Chondrocyte (in vitro differentiated cells): ENCODE measurements around the gene USH1G. TPM values are rescaled to one million over a fixed set of nuclear protein-coding genes. Genes with fewer than 3 reads are reported as not detected.

ENCODE experiments used
- DNase-seq: peaks from one replicate; pipeline ENCODE4 v3.0.0; 2021; ENCODE audit warnings: mixed read lengths, low spot score
- H3K27ac Mint-ChIP-seq: one replicate; pipeline ENCODE4 v1.8.0; 2021; ENCODE audit warnings: mild to moderate bottlenecking, moderate library complexity, mixed read lengths; ENCODE audit not compliant: unreplicated experiment
- H3K27me3 Mint-ChIP-seq: 2 replicates; pipeline ENCODE4 v1.8.0; 2021; ENCODE audit warnings: low read depth, mixed read lengths
- H3K36me3 Mint-ChIP-seq: 2 replicates; pipeline ENCODE4 v1.8.0; 2021; ENCODE audit warnings: low read depth, mixed read lengths
- H3K4me1 Mint-ChIP-seq: 2 replicates; pipeline ENCODE4 v1.8.0; 2021; ENCODE audit warnings: low read depth, mild to moderate bottlenecking, mixed read lengths
- H3K4me3 Mint-ChIP-seq: one replicate; pipeline ENCODE4 v1.8.0; 2021; ENCODE audit warnings: mild to moderate bottlenecking, moderate library complexity, mixed read lengths; ENCODE audit not compliant: unreplicated experiment
- H3K9me3 Mint-ChIP-seq: 2 replicates; pipeline ENCODE4 v1.8.0; 2021; ENCODE audit warnings: low read depth, mixed read lengths
- total RNA-seq: library from RNA; stranded (reverse); gene quantifications from 3 replicates; pipeline ENCODE4 v1.2.1, GENCODE V29; 2021
- TF ChIP-seq, protein P1 (sequence below): fragments of 200-600 bp; sonication (generic); IDR thresholded peaks from 2 replicates; pipeline ENCODE4 v1.5.0; 2021; ENCODE audit warnings: antibody characterized with exemption, mild to moderate bottlenecking, moderate library complexity

USH1G gene
- total RNA-seq, 1 donor from 2014 or later = not detected

DNA sequence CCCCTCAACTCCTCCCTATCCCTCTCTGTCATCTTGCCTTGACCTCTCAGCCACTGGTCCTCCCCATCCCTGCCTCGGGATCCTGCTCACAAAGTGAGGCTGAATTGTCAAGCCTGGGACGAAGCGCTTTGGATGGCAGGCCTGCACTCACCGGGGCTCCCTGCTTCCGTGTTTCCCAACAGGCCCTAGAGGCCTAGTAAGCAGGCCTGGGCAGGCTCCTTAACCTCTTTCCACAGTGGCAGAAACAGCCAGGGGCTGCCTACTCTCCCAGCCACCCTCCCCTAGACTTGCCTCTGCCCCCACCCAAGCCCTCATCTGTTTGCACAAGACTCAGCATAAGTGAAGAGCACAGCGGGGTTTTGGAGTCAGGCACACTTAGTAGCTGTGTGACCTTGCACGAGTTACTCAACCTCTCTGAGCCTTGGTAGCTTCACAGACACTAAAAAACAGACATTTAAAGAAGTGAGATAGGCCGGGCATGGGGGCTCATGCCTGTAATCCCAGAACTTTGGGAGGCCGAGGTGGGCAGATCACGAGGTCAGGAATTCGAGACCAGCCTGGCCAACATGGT is 24.6 kb downstream of the USH1G start:
- DNase-seq = no peak
- TF ChIP-seq, protein P1, sequence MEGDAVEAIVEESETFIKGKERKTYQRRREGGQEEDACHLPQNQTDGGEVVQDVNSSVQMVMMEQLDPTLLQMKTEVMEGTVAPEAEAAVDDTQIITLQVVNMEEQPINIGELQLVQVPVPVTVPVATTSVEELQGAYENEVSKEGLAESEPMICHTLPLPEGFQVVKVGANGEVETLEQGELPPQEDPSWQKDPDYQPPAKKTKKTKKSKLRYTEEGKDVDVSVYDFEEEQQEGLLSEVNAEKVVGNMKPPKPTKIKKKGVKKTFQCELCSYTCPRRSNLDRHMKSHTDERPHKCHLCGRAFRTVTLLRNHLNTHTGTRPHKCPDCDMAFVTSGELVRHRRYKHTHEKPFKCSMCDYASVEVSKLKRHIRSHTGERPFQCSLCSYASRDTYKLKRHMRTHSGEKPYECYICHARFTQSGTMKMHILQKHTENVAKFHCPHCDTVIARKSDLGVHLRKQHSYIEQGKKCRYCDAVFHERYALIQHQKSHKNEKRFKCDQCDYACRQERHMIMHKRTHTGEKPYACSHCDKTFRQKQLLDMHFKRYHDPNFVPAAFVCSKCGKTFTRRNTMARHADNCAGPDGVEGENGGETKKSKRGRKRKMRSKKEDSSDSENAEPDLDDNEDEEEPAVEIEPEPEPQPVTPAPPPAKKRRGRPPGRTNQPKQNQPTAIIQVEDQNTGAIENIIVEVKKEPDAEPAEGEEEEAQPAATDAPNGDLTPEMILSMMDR = no peak
- H3K27ac Mint-ChIP-seq = no peak overlapping the region
- H3K4me3 Mint-ChIP-seq = no peak overlapping the region
- peaks cover 53% of the 10 kb centered on the region for H3K27me3 Mint-ChIP-seq
- no peaks in the 10 kb centered on the region for H3K9me3 Mint-ChIP-seq
- H3K4me1 Mint-ChIP-seq = peaks cover 3% of the 10 kb centered on the region
- no peaks in the 10 kb centered on the region for H3K36me3 Mint-ChIP-seq

DNA sequence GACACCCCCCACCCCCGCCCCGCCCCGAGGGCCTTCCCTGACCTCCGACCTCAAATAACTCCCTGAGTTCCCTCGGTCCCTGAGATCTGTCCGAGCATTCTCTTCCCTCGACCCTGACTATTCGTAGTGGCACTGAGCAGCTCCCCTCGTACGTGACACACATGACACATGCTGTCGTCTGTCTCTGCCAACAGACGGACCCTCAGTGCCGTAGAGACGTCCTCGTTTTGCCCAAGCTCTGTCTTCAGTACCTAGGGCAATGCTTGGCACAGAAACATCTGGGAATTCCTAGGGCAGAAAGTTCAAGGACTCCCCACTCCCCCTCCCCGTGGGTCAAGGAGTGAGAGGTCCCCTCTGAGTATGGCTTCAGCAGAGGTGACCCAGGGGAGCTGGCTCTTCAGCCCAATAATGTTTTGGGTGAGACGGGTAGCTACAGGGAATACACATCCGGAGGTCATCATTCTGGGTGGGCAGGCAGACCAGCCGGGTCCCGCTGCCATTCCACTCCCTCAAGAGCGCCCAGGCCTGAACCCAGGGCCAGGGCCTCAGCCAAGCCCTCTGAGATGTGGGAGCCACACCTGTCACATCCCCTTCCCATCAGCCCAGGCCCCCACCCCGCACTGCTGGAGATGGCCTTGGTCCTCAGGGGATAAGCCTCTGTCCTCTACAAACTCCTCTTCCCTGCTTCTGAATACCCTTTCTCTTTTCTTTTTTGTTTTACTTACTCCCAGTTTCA is 29.0 kb downstream of the USH1G start:
- Mint-ChIP-seq H3K4me1 (peaks cover 3% of the 10 kb centered on the region), H3K36me3 (no peaks in the 10 kb centered on the region), H3K4me3 (peak overlapping the region; percentile 55), H3K9me3 (no peaks in the 10 kb centered on the region), H3K27ac (no peak overlapping the region), H3K27me3 (peaks cover 55% of the 10 kb centered on the region)
- TF ChIP-seq, protein P1 = no peak
- DNase-seq = no peak

DNA sequence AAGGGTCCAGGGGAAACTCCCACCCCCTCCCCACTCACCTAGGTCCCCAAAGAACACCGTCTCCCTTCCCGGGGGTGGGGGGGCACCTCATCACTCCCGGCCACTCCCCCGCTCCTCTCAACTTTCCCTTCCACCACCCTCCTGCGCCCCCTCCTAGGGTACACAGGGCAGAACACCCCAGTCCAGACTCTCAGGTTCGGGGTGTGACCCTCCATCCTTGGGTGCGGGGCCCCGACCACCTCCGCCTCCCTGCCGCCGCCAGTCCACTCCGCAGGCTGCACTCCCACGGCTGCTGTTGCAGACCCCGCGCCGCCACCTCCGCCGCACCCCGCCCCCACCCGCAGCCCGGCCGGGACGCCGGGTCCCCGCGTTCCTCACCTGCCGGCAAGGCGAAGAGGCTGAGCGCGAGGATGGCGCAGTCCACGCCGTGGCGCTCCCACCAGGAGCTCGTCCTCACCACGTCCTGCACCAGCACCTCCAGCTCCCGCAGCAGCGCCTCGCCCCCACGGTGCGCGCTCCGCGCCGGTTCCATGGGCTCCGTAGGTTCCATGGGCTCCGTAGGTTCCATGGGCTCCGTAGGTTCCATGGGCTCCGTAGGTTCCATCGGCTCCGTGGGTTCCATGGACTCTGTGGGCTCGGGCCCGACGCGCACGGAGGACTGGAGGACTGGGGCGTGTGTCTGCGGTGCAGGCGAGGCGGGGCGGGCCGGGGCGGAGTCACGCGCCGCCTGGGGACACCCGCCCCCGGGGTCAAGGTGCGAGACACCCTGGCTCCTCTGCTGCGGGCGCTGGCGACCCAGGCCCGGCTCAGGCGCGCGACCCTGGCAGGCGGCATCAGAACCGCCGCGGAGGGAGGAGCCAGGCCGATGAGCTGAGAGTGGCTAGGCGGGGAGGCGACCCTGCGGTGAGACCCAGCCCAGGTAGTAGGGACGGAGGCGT is 29.8 kb downstream of the USH1G start, which contains the start of gene FADS6:
TSS of gene FADS6 (minus strand) at position 660 of the 938 bp plus-strand sequence. CDS start at position 622, 38 bp downstream.
- peak within 1 kb of the TSS; percentile 55 for H3K4me3 Mint-ChIP-seq

DNA sequence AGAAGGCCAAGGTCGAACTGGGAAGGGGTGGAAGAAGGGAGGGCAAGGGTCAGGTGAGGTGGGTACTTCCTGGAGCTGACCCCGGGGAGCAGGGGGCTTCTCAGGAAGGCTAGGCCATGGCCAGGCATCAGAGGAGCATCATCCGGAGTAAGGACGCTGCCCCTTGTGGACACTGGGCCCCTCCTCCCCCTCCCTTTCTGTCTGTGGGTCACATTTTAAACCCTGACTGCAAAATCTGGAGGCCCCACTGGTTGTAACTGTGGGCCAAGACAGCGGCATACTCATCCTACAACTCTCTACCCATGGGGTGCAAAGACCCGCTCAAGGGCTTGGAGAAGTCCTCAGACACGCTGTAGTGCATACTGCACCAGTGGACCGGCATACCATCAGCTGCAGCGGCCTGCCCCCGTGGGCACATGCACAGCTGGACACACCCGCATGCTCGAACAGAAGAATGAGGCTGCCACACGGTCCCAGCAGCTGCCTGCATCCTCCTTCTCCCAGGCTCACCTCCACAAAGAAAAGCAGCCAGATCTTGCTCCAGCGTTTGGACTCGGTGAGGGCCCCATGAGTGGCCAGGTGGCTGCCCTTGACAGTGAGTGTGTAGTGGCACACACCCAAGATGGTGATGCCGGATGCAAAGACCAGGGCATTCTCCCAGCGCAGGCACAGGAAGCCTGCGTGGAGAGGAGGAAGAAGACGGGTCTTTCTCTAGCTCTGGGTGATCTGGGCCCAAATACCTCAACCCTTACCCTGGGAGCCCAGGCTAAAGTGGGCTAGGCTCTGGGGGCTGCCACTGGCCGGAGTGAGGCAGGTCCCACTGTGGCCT is 30.8 kb downstream of the USH1G start:
- Mint-ChIP-seq H3K27ac (no peak overlapping the region), H3K4me3 (no peak overlapping the region), H3K9me3 (no peaks in the 10 kb centered on the region), H3K36me3 (no peaks in the 10 kb centered on the region), H3K4me1 (peaks cover 3% of the 10 kb centered on the region), H3K27me3 (peaks cover 64% of the 10 kb centered on the region)
- TF ChIP-seq, protein P1 = no peak
- DNase-seq = no peak

More for the DNA sequence above, 29.8 kb downstream of the USH1G start, which contains the start of gene FADS6:
- Mint-ChIP-seq H3K36me3 (no peaks in the 10 kb centered on the region), H3K4me1 (peaks cover 3% of the 10 kb centered on the region), H3K9me3 (no peaks in the 10 kb centered on the region), H3K27me3 (peaks cover 59% of the 10 kb centered on the region), H3K27ac (no peak within 1 kb of the TSS)
- TF ChIP-seq, protein P1 = no peak
- no peak for DNase-seq
